ENCODE measurements around the gene CANT1.

DNA sequence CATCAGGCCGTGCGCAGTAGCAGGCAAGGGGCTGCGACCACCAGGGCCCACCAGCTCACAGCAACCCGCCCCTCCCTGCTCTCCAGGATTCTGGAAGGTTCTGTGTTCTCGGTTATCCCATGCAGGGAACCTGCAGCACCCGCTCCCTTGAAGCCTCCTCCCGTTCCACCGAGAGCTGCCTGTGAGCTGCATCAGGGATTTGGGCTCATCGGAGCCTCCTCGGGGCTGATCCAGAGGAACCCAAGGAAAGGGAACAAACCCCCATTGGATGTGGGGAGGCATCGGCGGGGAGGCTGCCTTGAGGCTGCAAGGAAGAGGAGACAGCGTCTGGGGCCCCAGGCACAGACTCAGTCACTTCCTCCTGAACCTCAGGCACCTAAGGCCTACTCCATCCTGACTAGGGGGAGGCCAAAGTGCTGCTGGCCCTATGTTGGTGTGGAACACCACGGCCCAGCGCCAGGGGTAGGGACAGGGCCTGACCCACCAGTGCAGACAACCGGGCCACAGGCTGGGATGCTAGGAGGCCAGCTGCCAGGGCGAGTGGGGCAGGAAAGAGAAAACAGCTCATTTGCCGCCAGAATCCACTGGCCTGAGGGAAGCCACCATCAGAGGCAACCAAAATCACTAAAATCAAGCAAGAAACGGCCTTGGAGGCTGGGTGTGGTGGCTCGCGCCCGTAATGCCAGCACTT lies 15.4 kb downstream of the CANT1 start:
- no peak for TF ChIP-seq POLR2AphosphoS5 (IDR thresholded peaks at IDR 0.05)
- TF ChIP-seq, protein P1, sequence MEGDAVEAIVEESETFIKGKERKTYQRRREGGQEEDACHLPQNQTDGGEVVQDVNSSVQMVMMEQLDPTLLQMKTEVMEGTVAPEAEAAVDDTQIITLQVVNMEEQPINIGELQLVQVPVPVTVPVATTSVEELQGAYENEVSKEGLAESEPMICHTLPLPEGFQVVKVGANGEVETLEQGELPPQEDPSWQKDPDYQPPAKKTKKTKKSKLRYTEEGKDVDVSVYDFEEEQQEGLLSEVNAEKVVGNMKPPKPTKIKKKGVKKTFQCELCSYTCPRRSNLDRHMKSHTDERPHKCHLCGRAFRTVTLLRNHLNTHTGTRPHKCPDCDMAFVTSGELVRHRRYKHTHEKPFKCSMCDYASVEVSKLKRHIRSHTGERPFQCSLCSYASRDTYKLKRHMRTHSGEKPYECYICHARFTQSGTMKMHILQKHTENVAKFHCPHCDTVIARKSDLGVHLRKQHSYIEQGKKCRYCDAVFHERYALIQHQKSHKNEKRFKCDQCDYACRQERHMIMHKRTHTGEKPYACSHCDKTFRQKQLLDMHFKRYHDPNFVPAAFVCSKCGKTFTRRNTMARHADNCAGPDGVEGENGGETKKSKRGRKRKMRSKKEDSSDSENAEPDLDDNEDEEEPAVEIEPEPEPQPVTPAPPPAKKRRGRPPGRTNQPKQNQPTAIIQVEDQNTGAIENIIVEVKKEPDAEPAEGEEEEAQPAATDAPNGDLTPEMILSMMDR (IDR thresholded peaks at IDR 0.05): no peak
- no peak for TF ChIP-seq POLR2A (IDR thresholded peaks at IDR 0.05)
